SKM-1 (cell line): ENCODE results near the gene NTN5.
A peak's percentile ranks its signal among the peaks of the same experiment; 100 is the strongest.
"Not testable (repeated sequence)": the region's sequence is repeated elsewhere in the genome, so short reads cannot be mapped to it uniquely, and the experiment has no call there.

Experiments
- DNase-seq: peaks from one replicate; lab custom pipeline; 2025; ENCODE audit not compliant: unreplicated experiment; lab: John Stamatoyannopoulos, UW

Gene NTN5

GRCh38 chr19:48670699-48671445 lies 1.9 kb downstream of the NTN5 start:
- DNase-seq: no peak

GRCh38 chr19:48669903-48670668 lies 2.7 kb downstream of the NTN5 start:
- no peak for DNase-seq

GRCh38 chr19:48668761-48669160 lies 4.1 kb downstream of the NTN5 start:
- DNase-seq: no peak

- no peak for DNase-seq
Measured at GRCh38 chr19:48668332-48668731, 4.5 kb downstream of the NTN5 start.

GRCh38 chr19:48665786-48666185 lies 7.0 kb downstream of the NTN5 start:
- DNase-seq: no peak

- DNase-seq: no peak
Measured at GRCh38 chr19:48664476-48664875, 8.3 kb downstream of the NTN5 start.

GRCh38 chr19:48663667-48664066 lies 9.2 kb downstream of the NTN5 start:
- no peak for DNase-seq

GRCh38 chr19:48661711-48662090 lies 11.1 kb downstream of the NTN5 start:
- DNase-seq: no peak

GRCh38 chr19:48660852-48661710 lies 11.7 kb downstream of the NTN5 start:
- DNase-seq: peak; percentile 83

- DNase-seq: peak; percentile 66
Measured at GRCh38 chr19:48659768-48660167, 13.0 kb downstream of the NTN5 start.

GRCh38 chr19:48658483-48658882 lies 14.3 kb downstream of the NTN5 start:
- DNase-seq: no peak

GRCh38 chr19:48657828-48658227 lies 15.0 kb downstream of the NTN5 start:
- DNase-seq: not testable (repeated sequence)

- no peak for DNase-seq
Measured at GRCh38 chr19:48656840-48657474, 15.9 kb downstream of the NTN5 start.

- DNase-seq: no peak
Measured at GRCh38 chr19:48654299-48655059, 18.3 kb downstream of the NTN5 start.

- no peak for DNase-seq
Measured at GRCh38 chr19:48651683-48652048, 21.2 kb downstream of the NTN5 start.

GRCh38 chr19:48650974-48651682 lies 21.7 kb downstream of the NTN5 start:
- no peak for DNase-seq

- no peak for DNase-seq
Measured at GRCh38 chr19:48648134-48648533, 24.7 kb downstream of the NTN5 start.

GRCh38 chr19:48646722-48647216 lies 26.0 kb downstream of the NTN5 start:
- DNase-seq: no peak

- DNase-seq: peak; percentile 35
Measured at GRCh38 chr19:48646001-48646721, 26.7 kb downstream of the NTN5 start, which contains the start of gene CA11. TSS of gene CA11 (minus strand) at chr19:48646187. CDS start at chr19:48645632, 555 bp downstream.
